Measurements from ENCODE around the gene C9orf72. TPM values are rescaled to one million over a fixed set of nuclear protein-coding genes. Genes with fewer than 3 reads are reported as not detected.
"Not testable (repeated sequence)": the region's sequence is repeated elsewhere in the genome, so short reads cannot be mapped to it uniquely, and the experiment has no call there.

C9orf72 gene
- total RNA-seq (2014; rRNA removed; shearing (Covaris generic)): 15.8 and 18.3 TPM in 2 replicates

GRCh38 chr9:27572918-27573633 is at the start of gene C9orf72:
C9orf72 (minus strand) TSS chr9:27573481; CDS start chr9:27567120, 6,361 bp downstream.
- DNase-seq (ENCODE audit: low read depth): peak; percentile 85

GRCh38 chr9:27622693-27623340 is 49.5 kb upstream of the C9orf72 start:
- DNase-seq (ENCODE audit: low read depth): no peak

- DNase-seq (ENCODE audit: low read depth): no peak
Observed at GRCh38 chr9:27619743-27620142, 46.5 kb upstream of the C9orf72 start.

GRCh38 chr9:27618066-27618465 is 44.8 kb upstream of the C9orf72 start:
- DNase-seq (ENCODE audit: low read depth): no peak

GRCh38 chr9:27614551-27614950 is 41.3 kb upstream of the C9orf72 start:
- DNase-seq (ENCODE audit: low read depth): no peak

GRCh38 chr9:27612036-27612435 is 38.8 kb upstream of the C9orf72 start:
- DNase-seq (ENCODE audit: low read depth): not testable (repeated sequence)

GRCh38 chr9:27610622-27611021 is 37.3 kb upstream of the C9orf72 start:
- DNase-seq (ENCODE audit: low read depth): no peak

- no peak for DNase-seq (ENCODE audit: low read depth)
Observed at GRCh38 chr9:27602954-27603353, 29.7 kb upstream of the C9orf72 start.

GRCh38 chr9:27602142-27602861 is 29.0 kb upstream of the C9orf72 start:
- DNase-seq (ENCODE audit: low read depth): no peak

GRCh38 chr9:27601396-27601795 is 28.1 kb upstream of the C9orf72 start:
- no peak for DNase-seq (ENCODE audit: low read depth)

GRCh38 chr9:27600256-27600655 is 27.0 kb upstream of the C9orf72 start:
- DNase-seq (ENCODE audit: low read depth): no peak

GRCh38 chr9:27599870-27600238 is 26.6 kb upstream of the C9orf72 start:
- DNase-seq (ENCODE audit: low read depth): no peak

GRCh38 chr9:27599102-27599869 is 26.0 kb upstream of the C9orf72 start:
- no peak for DNase-seq (ENCODE audit: low read depth)

GRCh38 chr9:27595733-27596132 is 22.5 kb upstream of the C9orf72 start:
- DNase-seq (ENCODE audit: low read depth): no peak

GRCh38 chr9:27591672-27592071 is 18.4 kb upstream of the C9orf72 start:
- no peak for DNase-seq (ENCODE audit: low read depth)

- no peak for DNase-seq (ENCODE audit: low read depth)
Observed at GRCh38 chr9:27591093-27591492, 17.8 kb upstream of the C9orf72 start.

- DNase-seq (ENCODE audit: low read depth): no peak
Observed at GRCh38 chr9:27590651-27591050, 17.4 kb upstream of the C9orf72 start.

- no peak for DNase-seq (ENCODE audit: low read depth)
Observed at GRCh38 chr9:27589462-27589861, 16.2 kb upstream of the C9orf72 start.

GRCh38 chr9:27586304-27586703 is 13.0 kb upstream of the C9orf72 start:
- peak; percentile 19 for DNase-seq (ENCODE audit: low read depth)

GRCh38 chr9:27584931-27585330 is 11.7 kb upstream of the C9orf72 start:
- DNase-seq (ENCODE audit: low read depth): no peak

GRCh38 chr9:27582794-27583193 is 9.5 kb upstream of the C9orf72 start:
- DNase-seq (ENCODE audit: low read depth): no peak

- no peak for DNase-seq (ENCODE audit: low read depth)
Observed at GRCh38 chr9:27581826-27582225, 8.5 kb upstream of the C9orf72 start.
